Measurements from ENCODE around the gene ADAMTSL1.

The ADAMTSL1 gene

GRCh38 chr9:18881758-18882157 is 407.8 kb downstream of the ADAMTSL1 start:
- H3K27ac ChIP-seq (ENCODE audit: low read depth, low read length), result no peak overlapping the region
- no peak overlapping the region for H3K4me3 ChIP-seq (ENCODE audit: low read length)
- H3K4me1 ChIP-seq (ENCODE audit: insufficient read depth, low read length), result no peaks in the 10 kb centered on the region
- peaks cover 7% of the 10 kb centered on the region; the same call in 1 of the 2 replicates for H3K9me3 ChIP-seq (ENCODE audit: insufficient read depth, low read depth, low read length)
- no peaks in the 10 kb centered on the region for H3K27me3 ChIP-seq (ENCODE audit: insufficient read depth, low read length)
- 92% methylated on average over 2 of the region's 2 CpGs for WGBS
- H3K36me3 ChIP-seq (ENCODE audit: insufficient read depth, low read length), result no peaks in the 10 kb centered on the region
- H3K9ac ChIP-seq (ENCODE audit: low read depth, low read length), result no peak overlapping the region

GRCh38 chr9:18887546-18887945 is 413.6 kb downstream of the ADAMTSL1 start:
- no peaks in the 10 kb centered on the region for H3K4me1 ChIP-seq (ENCODE audit: insufficient read depth, low read length)
- H3K9ac ChIP-seq (ENCODE audit: low read depth, low read length), result no peak overlapping the region
- H3K36me3 ChIP-seq (ENCODE audit: insufficient read depth, low read length), result no peaks in the 10 kb centered on the region
- H3K27ac ChIP-seq (ENCODE audit: low read depth, low read length), result no peak overlapping the region
- peaks cover 7% of the 10 kb centered on the region; the same call in 1 of the 2 replicates for H3K9me3 ChIP-seq (ENCODE audit: insufficient read depth, low read depth, low read length)
- no peaks in the 10 kb centered on the region for H3K27me3 ChIP-seq (ENCODE audit: insufficient read depth, low read length)
- WGBS, result 96% methylated on average over 1 of the region's 1 CpG
- H3K4me3 ChIP-seq (ENCODE audit: low read length), result no peak overlapping the region

GRCh38 chr9:18888290-18888689 is 414.3 kb downstream of the ADAMTSL1 start:
- 90% methylated on average over 1 of the region's 1 CpG for WGBS
- no peaks in the 10 kb centered on the region for H3K27me3 ChIP-seq (ENCODE audit: insufficient read depth, low read length)

GRCh38 chr9:18889550-18889949 is 415.6 kb downstream of the ADAMTSL1 start:
- no peaks in the 10 kb centered on the region for H3K36me3 ChIP-seq (ENCODE audit: insufficient read depth, low read length)
- H3K27me3 ChIP-seq (ENCODE audit: insufficient read depth, low read length), result no peaks in the 10 kb centered on the region
- WGBS, result 95% methylated on average over 12 of the region's 12 CpGs

More at GRCh38 chr9:18888290-18888689, 414.3 kb downstream of the ADAMTSL1 start:
- Histone ChIP-seq H3K27ac (ENCODE audit: low read depth, low read length) (no peak overlapping the region), H3K9ac (ENCODE audit: low read depth, low read length) (no peak overlapping the region), H3K4me3 (ENCODE audit: low read length) (no peak overlapping the region), H3K4me1 (ENCODE audit: insufficient read depth, low read length) (no peaks in the 10 kb centered on the region), H3K36me3 (ENCODE audit: insufficient read depth, low read length) (no peaks in the 10 kb centered on the region), H3K9me3 (ENCODE audit: insufficient read depth, low read depth, low read length) (peaks cover 3% of the 10 kb centered on the region; the same call in 1 of the 2 replicates)

GRCh38 chr9:18890372-18890771 is 416.4 kb downstream of the ADAMTSL1 start:
- 92% methylated on average over 4 of the region's 4 CpGs for WGBS
- H3K36me3 ChIP-seq (ENCODE audit: insufficient read depth, low read length), result no peaks in the 10 kb centered on the region

More at GRCh38 chr9:18889550-18889949, 415.6 kb downstream of the ADAMTSL1 start:
- Histone ChIP-seq H3K9me3 (ENCODE audit: insufficient read depth, low read depth, low read length) (no peaks in the 10 kb centered on the region), H3K9ac (ENCODE audit: low read depth, low read length) (no peak overlapping the region), H3K4me3 (ENCODE audit: low read length) (no peak overlapping the region), H3K4me1 (ENCODE audit: insufficient read depth, low read length) (no peaks in the 10 kb centered on the region), H3K27ac (ENCODE audit: low read depth, low read length) (no peak overlapping the region)

GRCh38 chr9:18891946-18892670 is 418.2 kb downstream of the ADAMTSL1 start:
- no peak overlapping the region for H3K4me3 ChIP-seq (ENCODE audit: low read length)
- WGBS, result 94% methylated on average over 5 of the region's 5 CpGs
- H3K9me3 ChIP-seq (ENCODE audit: insufficient read depth, low read depth, low read length), result peaks cover 7% of the 10 kb centered on the region
- H3K9ac ChIP-seq (ENCODE audit: low read depth, low read length), result no peak overlapping the region
- H3K4me1 ChIP-seq (ENCODE audit: insufficient read depth, low read length), result no peaks in the 10 kb centered on the region
- no peaks in the 10 kb centered on the region for H3K36me3 ChIP-seq (ENCODE audit: insufficient read depth, low read length)
- no peak overlapping the region for H3K27ac ChIP-seq (ENCODE audit: low read depth, low read length)
- H3K27me3 ChIP-seq (ENCODE audit: insufficient read depth, low read length), result no peaks in the 10 kb centered on the region

More at GRCh38 chr9:18890372-18890771, 416.4 kb downstream of the ADAMTSL1 start:
- no peaks in the 10 kb centered on the region for H3K4me1 ChIP-seq (ENCODE audit: insufficient read depth, low read length)
- no peak overlapping the region for H3K4me3 ChIP-seq (ENCODE audit: low read length)
- H3K27ac ChIP-seq (ENCODE audit: low read depth, low read length), result no peak overlapping the region
- 0 out of 2 replicates have a peak, but pooled peaks cover under 1% of the 10 kb centered on the region for H3K9me3 ChIP-seq (ENCODE audit: insufficient read depth, low read depth, low read length)
- H3K9ac ChIP-seq (ENCODE audit: low read depth, low read length), result no peak overlapping the region
- no peaks in the 10 kb centered on the region for H3K27me3 ChIP-seq (ENCODE audit: insufficient read depth, low read length)

GRCh38 chr9:18893046-18893445 is 419.1 kb downstream of the ADAMTSL1 start:
- 81% methylated on average over 4 of the region's 4 CpGs for WGBS
- no peak overlapping the region for H3K27ac ChIP-seq (ENCODE audit: low read depth, low read length)
- no peak overlapping the region for H3K4me3 ChIP-seq (ENCODE audit: low read length)
- no peak overlapping the region for H3K9ac ChIP-seq (ENCODE audit: low read depth, low read length)
- no peaks in the 10 kb centered on the region for H3K36me3 ChIP-seq (ENCODE audit: insufficient read depth, low read length)
- H3K27me3 ChIP-seq (ENCODE audit: insufficient read depth, low read length), result no peaks in the 10 kb centered on the region
- no peaks in the 10 kb centered on the region for H3K4me1 ChIP-seq (ENCODE audit: insufficient read depth, low read length)
- H3K9me3 ChIP-seq (ENCODE audit: insufficient read depth, low read depth, low read length), result peaks cover 7% of the 10 kb centered on the region

- no peaks in the 10 kb centered on the region for H3K36me3 ChIP-seq (ENCODE audit: insufficient read depth, low read length)
- H3K4me1 ChIP-seq (ENCODE audit: insufficient read depth, low read length), result no peaks in the 10 kb centered on the region
- peaks cover 7% of the 10 kb centered on the region for H3K9me3 ChIP-seq (ENCODE audit: insufficient read depth, low read depth, low read length)
- H3K27ac ChIP-seq (ENCODE audit: low read depth, low read length), result no peak overlapping the region
- H3K9ac ChIP-seq (ENCODE audit: low read depth, low read length), result no peak overlapping the region
- no peak overlapping the region for H3K4me3 ChIP-seq (ENCODE audit: low read length)
- whole genome bisulfite sequencing, result 86% methylated on average over 1 of the region's 1 CpG
- H3K27me3 ChIP-seq (ENCODE audit: insufficient read depth, low read length), result no peaks in the 10 kb centered on the region
Measured at GRCh38 chr9:18893491-18893890, 419.5 kb downstream of the ADAMTSL1 start.

- Histone ChIP-seq H3K4me1 (ENCODE audit: insufficient read depth, low read length) (no peaks in the 10 kb centered on the region), H3K9me3 (ENCODE audit: insufficient read depth, low read depth, low read length) (peaks cover 7% of the 10 kb centered on the region), H3K4me3 (ENCODE audit: low read length) (no peak overlapping the region), H3K36me3 (ENCODE audit: insufficient read depth, low read length) (no peaks in the 10 kb centered on the region), H3K27me3 (ENCODE audit: insufficient read depth, low read length) (no peaks in the 10 kb centered on the region), H3K27ac (ENCODE audit: low read depth, low read length) (no peak overlapping the region), H3K9ac (ENCODE audit: low read depth, low read length) (no peak overlapping the region)
Measured at GRCh38 chr9:18896004-18896403, 422.1 kb downstream of the ADAMTSL1 start.

- H3K9ac ChIP-seq (ENCODE audit: low read depth, low read length), result no peak overlapping the region
- no peak overlapping the region for H3K4me3 ChIP-seq (ENCODE audit: low read length)
- peaks cover 7% of the 10 kb centered on the region for H3K9me3 ChIP-seq (ENCODE audit: insufficient read depth, low read depth, low read length)
- H3K4me1 ChIP-seq (ENCODE audit: insufficient read depth, low read length), result no peaks in the 10 kb centered on the region
- no peak overlapping the region for H3K27ac ChIP-seq (ENCODE audit: low read depth, low read length)
- H3K27me3 ChIP-seq (ENCODE audit: insufficient read depth, low read length), result no peaks in the 10 kb centered on the region
- WGBS, result 91% methylated on average over 2 of the region's 2 CpGs
- H3K36me3 ChIP-seq (ENCODE audit: insufficient read depth, low read length), result no peaks in the 10 kb centered on the region
Measured at GRCh38 chr9:18896531-18897179, 422.7 kb downstream of the ADAMTSL1 start.

GRCh38 chr9:18903450-18903849 is 429.5 kb downstream of the ADAMTSL1 start:
- H3K9me3 ChIP-seq (ENCODE audit: insufficient read depth, low read depth, low read length), result no peaks in the 10 kb centered on the region
- 97% methylated on average over 2 of the region's 2 CpGs for WGBS
- H3K4me3 ChIP-seq (ENCODE audit: low read length), result no peak overlapping the region
- H3K9ac ChIP-seq (ENCODE audit: low read depth, low read length), result no peak overlapping the region
- no peaks in the 10 kb centered on the region for H3K4me1 ChIP-seq (ENCODE audit: insufficient read depth, low read length)
- no peak overlapping the region for H3K27ac ChIP-seq (ENCODE audit: low read depth, low read length)
- H3K27me3 ChIP-seq (ENCODE audit: insufficient read depth, low read length), result no peaks in the 10 kb centered on the region
- H3K36me3 ChIP-seq (ENCODE audit: insufficient read depth, low read length), result no peaks in the 10 kb centered on the region

Measured in HUES64 (cell line).